22Rv1 (cell line): ENCODE results near the gene TOP3A.
"Not testable (repeated sequence)": the region's sequence is repeated elsewhere in the genome, so short reads cannot be mapped to it uniquely, and the experiment has no call there.

Experiments used
- CTCF ChIP-seq: fragments of 450-650 bp; IDR thresholded peaks from 2 replicates; pipeline ENCODE4 v1.5.1; 2017; ENCODE audit warnings: mild to moderate bottlenecking
- ZFX ChIP-seq: fragments of 450-650 bp; IDR thresholded peaks from 2 replicates; pipeline ENCODE4 v1.6.1; 2017; ENCODE audit warnings: antibody characterized with exemption, borderline replicate concordance

DNA sequence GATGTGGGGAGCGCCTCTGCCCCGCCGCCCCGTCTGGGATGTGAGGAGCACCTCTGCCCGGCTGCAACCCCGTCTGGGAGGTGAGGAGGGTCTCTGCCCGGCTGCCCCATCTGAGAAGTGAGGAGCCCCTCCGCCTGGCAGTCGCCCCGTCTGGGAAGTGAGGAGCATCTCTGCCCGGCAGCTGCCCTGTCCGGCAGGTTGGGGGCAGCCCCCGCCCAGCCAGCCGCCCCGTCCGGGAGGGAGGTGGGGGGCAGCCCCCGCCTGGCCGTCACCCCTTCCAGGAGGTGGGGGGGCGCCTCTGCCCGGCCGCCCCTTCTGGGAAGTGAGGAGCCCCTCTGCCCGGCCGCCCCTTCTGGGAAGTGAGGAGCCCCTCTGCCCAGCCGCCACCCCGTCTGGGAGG, 23.4 kb upstream of the TOP3A start:
- TF ChIP-seq CTCF, ZFX: not testable (repeated sequence)
